ENCODE measurements around the gene BCORL1.

Gene BCORL1

DNA sequence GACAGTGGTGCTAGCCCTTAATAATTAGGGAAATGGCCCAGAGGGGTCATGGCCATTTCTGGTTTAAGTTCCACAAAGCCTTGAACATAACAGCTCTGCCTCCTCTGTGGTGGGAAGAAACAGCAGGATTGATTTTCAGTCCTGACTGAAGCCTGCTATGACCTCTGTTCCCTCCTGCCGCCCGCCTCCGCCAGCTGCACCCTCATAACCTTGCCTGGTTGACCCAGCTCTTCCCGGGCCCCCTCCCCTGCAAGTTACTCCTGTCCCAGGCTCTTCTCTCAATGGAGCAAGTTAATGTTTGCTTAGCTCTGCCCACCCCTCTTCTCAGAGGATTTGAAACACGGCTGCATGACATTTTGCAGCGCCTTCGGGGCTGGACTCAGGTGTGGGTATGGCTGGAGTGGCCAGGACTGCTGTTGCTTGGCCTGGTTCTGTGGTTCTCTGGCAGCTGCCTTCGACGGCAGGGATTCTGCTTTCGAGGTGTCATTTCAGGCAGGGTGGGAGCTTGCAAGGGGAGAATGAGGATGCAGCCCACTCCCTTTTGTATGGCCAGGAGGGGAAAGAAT lies 27.3 kb downstream of the BCORL1 start:
- in situ Hi-C loops (cut with MboI; ENCODE audit: low sequenced_read_pairs), result no loop called here

GRCh38 chrX:130012683-130013082 lies 30.2 kb downstream of the BCORL1 start:
- in situ Hi-C loops (cut with MboI; ENCODE audit: low sequenced_read_pairs), result no loop called here

- in situ Hi-C loops (cut with MboI; ENCODE audit: low sequenced_read_pairs), result no loop called here
These were observed 31.2 kb downstream of the BCORL1 start for GRCh38 chrX:130013661-130014060.

DNA sequence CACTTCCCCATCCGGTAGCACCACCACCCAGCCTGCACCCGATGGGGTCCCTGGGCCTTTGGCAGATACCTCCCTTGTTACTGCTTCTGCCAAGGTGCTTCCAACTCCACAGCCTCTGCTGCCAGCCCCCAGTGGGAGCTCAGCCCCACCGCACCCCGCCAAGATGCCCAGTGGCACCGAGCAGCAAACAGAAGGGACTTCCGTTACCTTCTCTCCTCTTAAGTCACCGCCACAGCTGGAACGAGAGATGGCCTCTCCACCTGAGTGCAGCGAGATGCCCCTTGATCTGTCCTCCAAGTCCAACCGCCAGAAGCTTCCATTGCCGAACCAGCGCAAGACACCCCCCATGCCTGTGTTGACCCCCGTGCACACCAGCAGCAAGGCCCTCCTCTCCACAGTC lies 31.9 kb downstream of the BCORL1 start:
- in situ Hi-C loops (cut with MboI; ENCODE audit: low sequenced_read_pairs), result no loop called here

GRCh38 chrX:130014770-130015169 lies 32.3 kb downstream of the BCORL1 start:
- in situ Hi-C loops (cut with MboI; ENCODE audit: low sequenced_read_pairs), result no loop called here

DNA sequence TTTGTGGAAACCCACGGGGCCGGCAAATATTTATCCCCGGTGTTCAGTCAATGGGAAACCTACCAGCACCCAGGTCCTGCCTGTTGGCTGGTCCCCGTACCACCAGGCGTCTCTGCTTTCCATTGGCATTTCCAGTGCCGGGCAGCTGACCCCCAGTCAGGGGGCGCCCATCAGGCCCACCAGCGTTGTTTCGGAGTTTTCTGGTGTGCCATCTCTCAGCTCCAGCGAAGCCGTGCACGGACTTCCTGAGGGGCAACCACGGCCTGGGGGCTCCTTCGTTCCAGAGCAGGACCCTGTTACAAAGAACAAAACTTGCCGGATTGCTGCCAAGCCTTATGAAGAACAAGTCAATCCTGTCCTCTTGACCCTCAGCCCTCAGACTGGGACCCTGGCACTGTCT lies 32.7 kb downstream of the BCORL1 start:
- in situ Hi-C loops (cut with MboI; ENCODE audit: low sequenced_read_pairs), result no loop called here

GRCh38 chrX:130018143-130018542 lies 35.7 kb downstream of the BCORL1 start:
- in situ Hi-C loops (cut with MboI; ENCODE audit: low sequenced_read_pairs), result no loop called here

DNA sequence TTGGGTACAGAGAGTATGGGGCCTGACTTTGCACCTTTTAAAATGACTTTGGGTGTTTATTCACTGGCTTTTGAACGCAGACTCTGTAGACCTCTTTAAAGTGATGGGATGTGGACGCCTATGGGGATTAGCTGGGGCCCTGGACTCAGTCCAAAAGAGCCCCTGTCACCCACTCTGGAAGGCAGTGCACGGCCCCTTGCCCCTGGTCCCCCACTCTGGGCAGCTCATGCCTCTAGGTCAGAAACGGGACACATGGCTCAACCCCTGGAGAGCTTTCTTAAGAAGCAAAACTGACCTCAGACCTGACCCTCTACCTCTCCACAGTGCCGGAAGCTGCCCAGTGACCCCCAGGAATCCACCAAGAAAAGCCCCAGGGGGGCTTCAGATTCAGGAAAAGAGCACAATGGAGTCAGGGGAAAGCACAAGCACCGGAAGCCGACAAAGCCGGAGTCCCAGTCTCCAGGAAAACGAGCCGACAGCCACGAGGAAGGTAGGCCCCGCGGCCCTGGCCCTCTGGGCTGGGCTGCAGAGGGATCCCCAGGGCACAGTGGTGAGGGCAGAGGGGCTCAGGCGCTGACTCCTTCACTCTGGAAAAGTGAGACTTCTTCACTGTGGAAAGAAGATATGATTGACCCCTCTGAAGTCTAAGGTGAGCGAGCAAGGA lies 38.4 kb downstream of the BCORL1 start:
- in situ Hi-C loops (cut with MboI; ENCODE audit: low sequenced_read_pairs), result no loop called here

DNA sequence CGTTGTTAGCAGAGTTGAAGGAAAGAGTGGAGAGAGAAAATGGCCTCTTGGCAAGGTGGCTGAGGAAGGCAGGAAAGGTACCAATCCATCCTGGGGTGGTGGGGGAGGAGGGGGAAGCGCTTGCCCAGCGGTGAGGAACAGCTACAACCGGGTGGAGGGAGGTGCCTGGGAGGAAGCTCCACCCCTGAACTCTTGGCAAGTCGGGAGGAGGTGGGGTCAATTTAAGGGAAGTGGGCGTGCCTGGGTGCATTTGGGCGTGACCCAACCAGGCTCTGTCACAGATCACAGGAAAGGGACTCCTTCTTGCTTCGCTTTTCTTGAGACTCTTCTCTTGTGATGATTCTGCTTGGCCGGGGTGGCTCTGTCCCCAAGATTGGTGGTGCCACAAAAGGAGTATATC lies 41.7 kb downstream of the BCORL1 start:
- in situ Hi-C loops (cut with MboI; ENCODE audit: low sequenced_read_pairs), result no loop called here

- in situ Hi-C loops (cut with MboI; ENCODE audit: low sequenced_read_pairs), result no loop called here
These were observed 42.8 kb downstream of the BCORL1 start for GRCh38 chrX:130025256-130025655.

DNA sequence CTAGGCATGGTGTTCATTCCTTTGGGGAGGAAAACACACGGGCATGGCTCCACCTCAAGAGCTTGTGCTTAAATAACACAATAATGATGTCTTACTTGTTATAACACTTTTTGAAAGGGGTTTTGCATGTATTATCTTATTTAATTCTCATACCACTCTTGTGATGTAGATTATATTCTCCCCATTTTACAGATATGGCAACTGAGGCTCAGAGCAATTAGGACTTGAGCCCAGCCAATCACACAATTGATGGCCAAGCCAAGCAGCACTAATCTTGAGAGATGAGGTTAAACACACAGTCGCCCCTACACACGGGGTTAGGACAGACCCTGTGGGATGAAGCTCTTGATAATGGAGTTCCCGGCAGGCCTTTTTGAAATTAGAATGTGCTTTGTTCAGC lies 45.1 kb downstream of the BCORL1 start:
- in situ Hi-C loops (cut with MboI; ENCODE audit: low sequenced_read_pairs), result no loop called here

GRCh38 chrX:130028196-130028595 lies 45.8 kb downstream of the BCORL1 start:
- in situ Hi-C loops (cut with MboI; ENCODE audit: low sequenced_read_pairs), result no loop called here

DNA sequence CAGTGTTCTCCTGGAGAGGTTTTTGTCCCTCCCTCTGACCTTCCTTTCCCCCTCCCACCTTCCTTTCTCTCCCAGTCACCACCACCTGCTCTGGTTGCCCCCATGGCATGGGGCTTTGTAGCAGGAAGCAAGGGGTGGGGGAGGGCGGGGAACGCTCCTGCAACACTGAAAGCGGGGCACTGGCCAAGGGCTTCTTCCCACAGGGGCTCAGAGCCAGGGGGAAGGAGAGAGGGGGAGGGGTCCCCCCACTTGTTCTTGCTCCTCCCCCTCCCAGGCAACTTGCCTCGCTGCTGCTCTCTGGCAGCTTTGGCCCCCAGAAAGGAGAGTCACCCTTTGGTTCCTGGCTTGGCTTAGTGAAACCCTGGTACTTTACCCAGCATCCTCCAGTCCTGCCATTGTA lies 48.4 kb downstream of the BCORL1 start:
- in situ Hi-C loops (cut with MboI; ENCODE audit: low sequenced_read_pairs), result no loop called here

- in situ Hi-C loops (cut with MboI; ENCODE audit: low sequenced_read_pairs), result no loop called here
These were observed 50.1 kb downstream of the BCORL1 start for GRCh38 chrX:130032552-130032951.

- in situ Hi-C loops (cut with MboI; ENCODE audit: low sequenced_read_pairs), result no loop called here
These were observed 51.7 kb downstream of the BCORL1 start for GRCh38 chrX:130034178-130034577.

GRCh38 chrX:130039847-130040246 lies 57.4 kb downstream of the BCORL1 start:
- in situ Hi-C loops (cut with MboI; ENCODE audit: low sequenced_read_pairs), result no loop called here

GRCh38 chrX:130047416-130047815 lies 65.0 kb downstream of the BCORL1 start:
- in situ Hi-C loops (cut with MboI; ENCODE audit: low sequenced_read_pairs), result no loop called here

- in situ Hi-C loops (cut with MboI; ENCODE audit: low sequenced_read_pairs), result no loop called here
These were observed 66.3 kb downstream of the BCORL1 start for GRCh38 chrX:130048686-130049222.

- in situ Hi-C loops (cut with MboI; ENCODE audit: low sequenced_read_pairs), result no loop called here
These were observed 67.4 kb downstream of the BCORL1 start for GRCh38 chrX:130049821-130050220.

- in situ Hi-C loops (cut with MboI; ENCODE audit: low sequenced_read_pairs), result no loop called here
These were observed 68.9 kb downstream of the BCORL1 start for GRCh38 chrX:130051176-130051845.

DNA sequence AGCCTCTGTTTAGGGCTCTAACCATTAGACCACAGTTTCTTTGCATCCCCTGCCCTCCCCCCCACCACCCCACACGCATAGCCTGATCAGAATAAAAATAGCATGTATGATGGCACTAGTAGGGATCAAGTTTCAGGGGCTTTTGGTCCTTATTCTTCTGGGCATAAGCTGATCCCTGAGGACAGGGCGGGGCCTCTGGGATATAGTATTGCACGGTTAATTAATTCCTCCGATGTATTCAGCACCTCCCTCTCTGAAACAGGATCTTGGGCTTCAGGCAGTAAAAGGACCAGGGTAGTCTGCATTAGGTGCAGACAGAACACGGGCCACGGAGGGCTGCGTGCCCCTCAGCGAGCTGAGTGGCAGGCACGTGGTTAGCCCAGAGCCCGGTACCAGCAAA lies 70.8 kb downstream of the BCORL1 start:
- in situ Hi-C loops (cut with MboI; ENCODE audit: low sequenced_read_pairs), result no loop called here

- in situ Hi-C loops (cut with MboI; ENCODE audit: low sequenced_read_pairs), result no loop called here
These were observed 72.7 kb downstream of the BCORL1 start for GRCh38 chrX:130055103-130055502.
